MCF 10A (cell line): ENCODE results near the gene KSR1. TPM values are rescaled to one million over a fixed set of nuclear protein-coding genes. Genes with fewer than 3 reads are reported as not detected.

Experiments used
- BruUV-seq: library from RNA; stranded (reverse); fragments of 400-500 nt; replicated peaks from 2 replicates; lab custom pipeline; 2021; lab: Mats Ljungman, UMichigan
- CTCF ChIA-PET: fragments of 300-600 bp; sonication (Branson Sonifier 250); formaldehyde crosslinking; extraction: SDS; loops from one replicate; lab custom pipeline; 2021; ENCODE audit warnings: antibody characterized with exemption, inconsistent platforms; lab: Yijun Ruan, JAX
- POLR2A ChIA-PET: fragments of 300-600, 350-650 bp; sonication (Branson Sonifier 250); formaldehyde crosslinking; extraction: SDS; loops from one replicate; lab custom pipeline; 2020; ENCODE audit warnings: antibody characterized with exemption, inconsistent platforms; lab: Yijun Ruan, JAX
- DNase-seq: peaks from one replicate; pipeline ENCODE4 v3.0.0-alpha.2; 2018; ENCODE audit not compliant: unreplicated experiment
- H3K27ac Mint-ChIP-seq: one replicate; pipeline ENCODE4 v1.8.0; 2022; ENCODE audit warnings: mild to moderate bottlenecking, low read depth, mixed read lengths; ENCODE audit not compliant: unreplicated experiment
- H3K27me3 Mint-ChIP-seq: one replicate; pipeline ENCODE4 v1.8.0; 2022; ENCODE audit warnings: mixed read lengths; ENCODE audit not compliant: insufficient read depth, unreplicated experiment
- H3K36me3 Mint-ChIP-seq: one replicate; pipeline ENCODE4 v1.8.0; 2022; ENCODE audit warnings: mild to moderate bottlenecking, moderate library complexity, mixed read lengths; ENCODE audit not compliant: insufficient read depth, unreplicated experiment
- H3K4me1 Mint-ChIP-seq: one replicate; pipeline ENCODE4 v1.8.0; 2022; ENCODE audit warnings: mixed read lengths; ENCODE audit not compliant: insufficient read depth, unreplicated experiment
- H3K4me3 Mint-ChIP-seq: one replicate; pipeline ENCODE4 v1.8.0; 2022; ENCODE audit warnings: mild to moderate bottlenecking, moderate library complexity, mixed read lengths; ENCODE audit not compliant: unreplicated experiment
- H3K9me3 Mint-ChIP-seq: one replicate; pipeline ENCODE4 v1.8.0; 2022; ENCODE audit warnings: mixed read lengths; ENCODE audit not compliant: unreplicated experiment
- intact Hi-C: fragments of 100-400 bp; cut with micrococcal nuclease; formaldehyde crosslinking; loops from 2 replicates; pipeline ENCODE4 v1.14.1; 2022
- total RNA-seq: library from RNA; stranded (reverse); gene quantifications from 2 replicates; pipeline ENCODE4 v1.2.3, GENCODE V29; 2022
- TF ChIP-seq, protein P1 (sequence below): fragments of 200-600 bp; IDR thresholded peaks from one replicate; pipeline ENCODE4 v1.8.0; 2022; ENCODE audit warnings: antibody characterized with exemption, mild to moderate bottlenecking; ENCODE audit not compliant: unreplicated experiment

The KSR1 gene
- total RNA-seq, 1 experiment from 2014 or later: 7.2 TPM

DNA sequence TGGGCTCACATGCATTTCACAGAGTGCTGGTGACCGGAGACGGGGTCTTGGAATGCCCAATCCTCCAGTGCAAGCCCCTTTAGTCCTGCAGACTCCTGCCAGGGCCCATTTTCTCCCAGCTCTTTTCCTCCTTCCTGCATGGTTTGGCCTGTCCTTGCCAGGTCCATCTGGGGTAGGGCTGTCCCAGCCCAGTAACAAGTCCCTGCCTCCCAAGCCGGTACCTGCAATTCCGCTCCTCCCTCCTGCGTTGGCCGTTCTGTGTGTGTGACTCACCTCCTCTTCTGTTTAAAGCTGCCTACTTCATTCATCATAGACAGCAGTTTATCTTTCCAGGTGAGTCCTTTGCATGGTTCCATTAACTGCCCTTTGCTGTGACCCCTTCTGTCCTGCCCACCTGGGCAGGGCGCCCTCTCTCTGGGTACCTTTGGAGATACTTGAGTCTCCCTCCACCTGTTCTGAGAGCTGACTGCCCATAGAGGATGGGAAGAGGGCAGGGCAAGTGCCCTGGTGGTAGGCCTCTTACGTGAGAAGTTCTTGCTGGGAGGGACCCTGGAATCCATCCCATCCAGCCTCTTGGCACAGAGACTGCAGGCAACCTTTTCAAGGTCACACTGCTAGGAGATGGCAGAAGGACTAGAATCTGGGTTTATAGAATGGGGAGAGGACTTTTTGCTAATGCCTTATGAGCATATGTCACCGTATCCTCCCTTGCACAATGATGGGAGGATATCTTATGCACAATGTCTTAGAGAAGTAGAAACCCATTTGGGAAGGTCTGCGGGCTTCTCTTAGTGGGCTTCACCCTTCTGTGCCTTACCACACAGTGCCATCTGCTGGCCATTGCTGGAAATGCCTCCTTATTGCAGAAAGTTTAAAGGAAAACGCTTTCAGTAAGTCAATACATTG lies 145.1 kb downstream of the KSR1 start:
- H3K9me3 Mint-ChIP-seq: peaks cover 8% of the 10 kb centered on the region

DNA sequence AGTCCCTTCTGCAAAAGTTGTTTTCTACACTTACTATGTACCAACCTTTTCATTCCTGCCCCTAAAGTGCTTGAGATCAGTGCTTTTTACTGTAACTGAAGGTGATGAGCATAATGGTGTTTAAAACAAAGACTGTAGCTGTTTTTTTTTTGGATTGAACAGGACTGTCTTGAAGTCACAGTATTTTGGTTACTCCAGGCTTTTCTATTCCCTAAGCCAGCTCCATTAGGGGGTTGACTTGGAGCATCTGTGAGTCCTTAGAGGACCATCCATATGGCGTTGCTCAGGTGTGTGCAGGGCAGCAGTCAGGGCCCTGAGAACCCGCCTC lies 145.7 kb downstream of the KSR1 start:
- intact Hi-C loops: loop anchor here (1.0 kb wide), 1 partner anchor 357 kb away; no protein-coding TSS in a partner anchor
- CTCF ChIA-PET: interaction anchor here (0.5 to 26.4 kb wide), 55 partner anchors 9 to 406 kb away, joined by 3 to 580 read pairs (median 5); partner anchors contain the start of gene KSR1
- H3K9me3 Mint-ChIP-seq: peaks cover 8% of the 10 kb centered on the region
- no peaks in the 10 kb centered on the region for H3K36me3 Mint-ChIP-seq
- POLR2A ChIA-PET: interaction anchor here (0.6 to 1.5 kb wide), 2 partner anchors 239 to 269 kb away, joined by 3 to 4 read pairs; no protein-coding TSS in a partner anchor
- no peak for DNase-seq
- peaks cover 16% of the 10 kb centered on the region for H3K4me1 Mint-ChIP-seq
- H3K27me3 Mint-ChIP-seq: no peaks in the 10 kb centered on the region
- TF ChIP-seq, protein P1, sequence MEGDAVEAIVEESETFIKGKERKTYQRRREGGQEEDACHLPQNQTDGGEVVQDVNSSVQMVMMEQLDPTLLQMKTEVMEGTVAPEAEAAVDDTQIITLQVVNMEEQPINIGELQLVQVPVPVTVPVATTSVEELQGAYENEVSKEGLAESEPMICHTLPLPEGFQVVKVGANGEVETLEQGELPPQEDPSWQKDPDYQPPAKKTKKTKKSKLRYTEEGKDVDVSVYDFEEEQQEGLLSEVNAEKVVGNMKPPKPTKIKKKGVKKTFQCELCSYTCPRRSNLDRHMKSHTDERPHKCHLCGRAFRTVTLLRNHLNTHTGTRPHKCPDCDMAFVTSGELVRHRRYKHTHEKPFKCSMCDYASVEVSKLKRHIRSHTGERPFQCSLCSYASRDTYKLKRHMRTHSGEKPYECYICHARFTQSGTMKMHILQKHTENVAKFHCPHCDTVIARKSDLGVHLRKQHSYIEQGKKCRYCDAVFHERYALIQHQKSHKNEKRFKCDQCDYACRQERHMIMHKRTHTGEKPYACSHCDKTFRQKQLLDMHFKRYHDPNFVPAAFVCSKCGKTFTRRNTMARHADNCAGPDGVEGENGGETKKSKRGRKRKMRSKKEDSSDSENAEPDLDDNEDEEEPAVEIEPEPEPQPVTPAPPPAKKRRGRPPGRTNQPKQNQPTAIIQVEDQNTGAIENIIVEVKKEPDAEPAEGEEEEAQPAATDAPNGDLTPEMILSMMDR: no peak
- BruUV-seq: no TSS peak
- no peak overlapping the region for H3K27ac Mint-ChIP-seq
- H3K4me3 Mint-ChIP-seq: no peak overlapping the region

More for the DNA sequence above, 145.1 kb downstream of the KSR1 start:
- Mint-ChIP-seq H3K4me1 (peaks cover 21% of the 10 kb centered on the region), H3K36me3 (no peaks in the 10 kb centered on the region), H3K27me3 (no peaks in the 10 kb centered on the region), H3K27ac (no peak overlapping the region), H3K4me3 (no peak overlapping the region)
- CTCF ChIA-PET: interaction anchor here (0.5 to 26.4 kb wide), 74 partner anchors 8 to 404 kb away, joined by 3 to 580 read pairs (median 6); partner anchors contain the start of gene KSR1
- BruUV-seq: no TSS peak
- DNase-seq: peak; percentile 79
- TF ChIP-seq, protein P1: peak; percentile 93
- POLR2A ChIA-PET: interaction anchor here (0.7 to 1.9 kb wide), 5 partner anchors 247 to 365 kb away, joined by 3 to 7 read pairs (median 4); no protein-coding TSS in a partner anchor
- intact Hi-C loops: loop anchor here (1.0 kb wide), 1 partner anchor 356 kb away; no protein-coding TSS in a partner anchor

DNA sequence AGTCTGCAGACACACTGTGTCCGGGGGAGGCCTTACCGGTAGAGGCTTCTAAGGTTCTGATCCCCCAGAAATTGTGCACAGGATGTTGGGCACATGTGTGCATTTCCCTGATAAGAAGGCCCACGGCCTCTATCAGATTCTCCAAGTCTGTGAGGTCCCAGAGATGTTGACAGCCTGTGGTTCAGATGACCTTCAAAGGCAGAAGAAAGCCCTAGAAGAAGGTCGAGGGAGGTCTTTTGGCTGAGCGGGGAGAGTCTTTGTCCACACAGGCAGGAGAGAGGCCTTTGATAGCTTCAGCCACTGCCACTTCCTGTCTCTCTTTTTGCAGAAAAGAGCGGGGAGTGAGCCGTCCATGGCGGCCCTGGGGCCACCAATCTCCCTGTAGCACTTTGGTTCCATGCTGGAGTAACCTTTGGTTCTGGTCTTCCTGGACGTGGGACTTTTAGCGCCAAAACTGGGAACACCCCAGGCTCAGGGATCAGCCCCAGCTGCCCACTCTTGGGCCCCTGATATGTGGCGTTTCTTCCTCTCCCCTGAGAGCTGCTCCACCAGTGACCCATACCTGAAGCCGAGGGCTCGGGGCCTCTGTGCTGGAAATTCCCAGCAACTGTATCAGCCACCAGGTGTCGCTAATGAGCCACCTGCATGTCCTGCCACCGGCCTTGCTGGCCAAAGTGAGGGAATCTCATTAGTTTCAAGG lies 146.6 kb downstream of the KSR1 start:
- H3K36me3 Mint-ChIP-seq: no peaks in the 10 kb centered on the region
- peak; percentile 75 for DNase-seq
- TF ChIP-seq, protein P1: peak; percentile 93
- H3K27ac Mint-ChIP-seq: no peak overlapping the region
- intact Hi-C loops: loop anchor here (1.0 kb wide), 2 partner anchors 48 to 153 kb away; no protein-coding TSS in a partner anchor
- peaks cover 15% of the 10 kb centered on the region for H3K4me1 Mint-ChIP-seq
- no peaks in the 10 kb centered on the region for H3K27me3 Mint-ChIP-seq
- ChIA-PET POLR2A (no interaction called here), CTCF (interaction anchor here (0.6 to 26.4 kb wide), 58 partner anchors 10 to 407 kb away, joined by 3 to 580 read pairs (median 5); no protein-coding TSS in a partner anchor)
- H3K4me3 Mint-ChIP-seq: no peak overlapping the region
- peaks cover 8% of the 10 kb centered on the region for H3K9me3 Mint-ChIP-seq
- no TSS peak for BruUV-seq
